ENCODE measurements around the gene GAGE10.
"Not testable (repeated sequence)": the region's sequence is repeated elsewhere in the genome, so short reads cannot be mapped to it uniquely, and the experiment has no call there.

Gene GAGE10

GRCh38 chrX:49292400-49293362 lies 10.8 kb upstream of the GAGE10 start:
- no peak overlapping the region for H2AFZ ChIP-seq (ENCODE audit: low read length, unreplicated experiment)
- no peak overlapping the region for H3K27ac ChIP-seq (ENCODE audit: low read depth, low read length)
- no peaks in the 10 kb centered on the region for H3K27me3 ChIP-seq (ENCODE audit: insufficient read depth, low read length)
- H3K79me2 ChIP-seq (ENCODE audit: control insufficient read depth, insufficient read depth, low read length, unreplicated experiment): no peaks in the 10 kb centered on the region
- no peaks in the 10 kb centered on the region for H3K4me1 ChIP-seq (ENCODE audit: control insufficient read depth, insufficient read depth, low read length, unreplicated experiment)
- H3K36me3 ChIP-seq (ENCODE audit: insufficient read depth, low read length): no peaks in the 10 kb centered on the region
- no peak overlapping the region for H3K4me3 ChIP-seq (ENCODE audit: low read depth, low read length)

GRCh38 chrX:49299293-49299692 lies 4.2 kb upstream of the GAGE10 start:
- not testable (repeated sequence) for H3K27me3 ChIP-seq (ENCODE audit: insufficient read depth, low read length); H3K36me3 ChIP-seq (ENCODE audit: insufficient read depth, low read length)

GRCh38 chrX:49300703-49301102 lies 2.7 kb upstream of the GAGE10 start:
- Histone ChIP-seq H3K27ac (ENCODE audit: low read depth, low read length) (no peak overlapping the region), H3K27me3 (ENCODE audit: insufficient read depth, low read length) (no peaks in the 10 kb centered on the region), H3K4me3 (ENCODE audit: low read depth, low read length) (no peak overlapping the region), H2AFZ (ENCODE audit: low read length, unreplicated experiment) (no peak overlapping the region), H3K36me3 (ENCODE audit: insufficient read depth, low read length) (no peaks in the 10 kb centered on the region), H3K4me1 (ENCODE audit: control insufficient read depth, insufficient read depth, low read length, unreplicated experiment) (no peaks in the 10 kb centered on the region), H3K79me2 (ENCODE audit: control insufficient read depth, insufficient read depth, low read length, unreplicated experiment) (no peaks in the 10 kb centered on the region)

More at GRCh38 chrX:49299293-49299692, 4.2 kb upstream of the GAGE10 start:
- not testable (repeated sequence) for H3K4me1 ChIP-seq (ENCODE audit: control insufficient read depth, insufficient read depth, low read length, unreplicated experiment); H3K27ac ChIP-seq (ENCODE audit: low read depth, low read length); H3K4me3 ChIP-seq (ENCODE audit: low read depth, low read length); H3K79me2 ChIP-seq (ENCODE audit: control insufficient read depth, insufficient read depth, low read length, unreplicated experiment); H2AFZ ChIP-seq (ENCODE audit: low read length, unreplicated experiment)

- H3K79me2 ChIP-seq (ENCODE audit: control insufficient read depth, insufficient read depth, low read length, unreplicated experiment); H3K36me3 ChIP-seq (ENCODE audit: insufficient read depth, low read length); H3K4me3 ChIP-seq (ENCODE audit: low read depth, low read length); H3K27ac ChIP-seq (ENCODE audit: low read depth, low read length); H3K27me3 ChIP-seq (ENCODE audit: insufficient read depth, low read length); H3K4me1 ChIP-seq (ENCODE audit: control insufficient read depth, insufficient read depth, low read length, unreplicated experiment); H2AFZ ChIP-seq (ENCODE audit: low read length, unreplicated experiment): not testable (repeated sequence)
Observed at GRCh38 chrX:49307775-49308174, 4.3 kb downstream of the GAGE10 start.

- no peaks in the 10 kb centered on the region for H3K79me2 ChIP-seq (ENCODE audit: control insufficient read depth, insufficient read depth, low read length, unreplicated experiment)
- no peaks in the 10 kb centered on the region for H3K36me3 ChIP-seq (ENCODE audit: insufficient read depth, low read length)
- H3K4me1 ChIP-seq (ENCODE audit: control insufficient read depth, insufficient read depth, low read length, unreplicated experiment): no peaks in the 10 kb centered on the region
- no peaks in the 10 kb centered on the region for H3K27me3 ChIP-seq (ENCODE audit: insufficient read depth, low read length)
- H2AFZ ChIP-seq (ENCODE audit: low read length, unreplicated experiment): peak overlapping the region; percentile 95
- H3K27ac ChIP-seq (ENCODE audit: low read depth, low read length): peak overlapping the region; percentile 33; the same call in 1 of the 2 replicates
- peak overlapping the region; percentile 68 for H3K4me3 ChIP-seq (ENCODE audit: low read depth, low read length)
Observed at GRCh38 chrX:49308604-49309269, 5.3 kb downstream of the GAGE10 start.

- no peaks in the 10 kb centered on the region for H3K79me2 ChIP-seq (ENCODE audit: control insufficient read depth, insufficient read depth, low read length, unreplicated experiment)
- H3K4me3 ChIP-seq (ENCODE audit: low read depth, low read length): peak overlapping the region; percentile 68
- no peaks in the 10 kb centered on the region for H3K27me3 ChIP-seq (ENCODE audit: insufficient read depth, low read length)
- peak overlapping the region; percentile 33 for H3K27ac ChIP-seq (ENCODE audit: low read depth, low read length)
- no peaks in the 10 kb centered on the region for H3K4me1 ChIP-seq (ENCODE audit: control insufficient read depth, insufficient read depth, low read length, unreplicated experiment)
- H2AFZ ChIP-seq (ENCODE audit: low read length, unreplicated experiment): peak overlapping the region; percentile 95
- H3K36me3 ChIP-seq (ENCODE audit: insufficient read depth, low read length): no peaks in the 10 kb centered on the region
Observed at GRCh38 chrX:49309401-49309981, 6.0 kb downstream of the GAGE10 start.

- no peak overlapping the region for H3K4me3 ChIP-seq (ENCODE audit: low read depth, low read length)
- H3K27me3 ChIP-seq (ENCODE audit: insufficient read depth, low read length): no peaks in the 10 kb centered on the region
- H2AFZ ChIP-seq (ENCODE audit: low read length, unreplicated experiment): no peak overlapping the region
- no peaks in the 10 kb centered on the region for H3K4me1 ChIP-seq (ENCODE audit: control insufficient read depth, insufficient read depth, low read length, unreplicated experiment)
- H3K79me2 ChIP-seq (ENCODE audit: control insufficient read depth, insufficient read depth, low read length, unreplicated experiment): no peaks in the 10 kb centered on the region
- no peaks in the 10 kb centered on the region for H3K36me3 ChIP-seq (ENCODE audit: insufficient read depth, low read length)
- H3K27ac ChIP-seq (ENCODE audit: low read depth, low read length): no peak overlapping the region
Observed at GRCh38 chrX:49310371-49310770, 6.9 kb downstream of the GAGE10 start.

- Histone ChIP-seq H3K79me2 (ENCODE audit: control insufficient read depth, insufficient read depth, low read length, unreplicated experiment) (no peaks in the 10 kb centered on the region), H2AFZ (ENCODE audit: low read length, unreplicated experiment) (no peak overlapping the region), H3K4me1 (ENCODE audit: control insufficient read depth, insufficient read depth, low read length, unreplicated experiment) (no peaks in the 10 kb centered on the region), H3K36me3 (ENCODE audit: insufficient read depth, low read length) (no peaks in the 10 kb centered on the region), H3K27ac (ENCODE audit: low read depth, low read length) (no peak overlapping the region), H3K4me3 (ENCODE audit: low read depth, low read length) (no peak overlapping the region), H3K27me3 (ENCODE audit: insufficient read depth, low read length) (0 out of 2 replicates have a peak, but pooled peaks cover 4% of the 10 kb centered on the region)
Observed at GRCh38 chrX:49312176-49312575, 8.7 kb downstream of the GAGE10 start.

- Histone ChIP-seq H3K27ac (ENCODE audit: low read depth, low read length) (no peak overlapping the region), H3K4me3 (ENCODE audit: low read depth, low read length) (no peak overlapping the region), H2AFZ (ENCODE audit: low read length, unreplicated experiment) (no peak overlapping the region), H3K79me2 (ENCODE audit: control insufficient read depth, insufficient read depth, low read length, unreplicated experiment) (no peaks in the 10 kb centered on the region), H3K36me3 (ENCODE audit: insufficient read depth, low read length) (no peaks in the 10 kb centered on the region), H3K27me3 (ENCODE audit: insufficient read depth, low read length) (0 out of 2 replicates have a peak, but pooled peaks cover 4% of the 10 kb centered on the region), H3K4me1 (ENCODE audit: control insufficient read depth, insufficient read depth, low read length, unreplicated experiment) (no peaks in the 10 kb centered on the region)
Observed at GRCh38 chrX:49316085-49316484, 12.6 kb downstream of the GAGE10 start.

- H3K79me2 ChIP-seq (ENCODE audit: control insufficient read depth, insufficient read depth, low read length, unreplicated experiment); H3K27me3 ChIP-seq (ENCODE audit: insufficient read depth, low read length); H3K36me3 ChIP-seq (ENCODE audit: insufficient read depth, low read length); H3K4me3 ChIP-seq (ENCODE audit: low read depth, low read length); H3K27ac ChIP-seq (ENCODE audit: low read depth, low read length); H2AFZ ChIP-seq (ENCODE audit: low read length, unreplicated experiment); H3K4me1 ChIP-seq (ENCODE audit: control insufficient read depth, insufficient read depth, low read length, unreplicated experiment): not testable (repeated sequence)
Observed at GRCh38 chrX:49321737-49322136, 18.3 kb downstream of the GAGE10 start, which contains the start of gene GAGE12J. TSS of gene GAGE12J (plus strand) at chrX:49322037. CDS start at chrX:49323194, 1,157 bp downstream.
